GM21447 (cell line): ENCODE measurements around the gene GPR137B.
"Not testable (repeated sequence)": the region's sequence is repeated elsewhere in the genome, so short reads cannot be mapped to it uniquely, and the experiment has no call there.

Source experiments
- ATAC-seq: cut with Tn5 transposase; IDR thresholded peaks from one replicate; pipeline ENCODE4 v1.9.1; 2021; ENCODE audit not compliant: unreplicated experiment

The GPR137B gene

GRCh38 chr1:236186471-236186870 is 44.1 kb downstream of the GPR137B start:
- ATAC-seq: not testable (repeated sequence)

GRCh38 chr1:236188084-236188483 is 45.7 kb downstream of the GPR137B start:
- ATAC-seq: not testable (repeated sequence)

- ATAC-seq: no peak
Observed at GRCh38 chr1:236193184-236193583, 50.8 kb downstream of the GPR137B start.

- no peak for ATAC-seq
Observed at GRCh38 chr1:236200925-236201324, 58.6 kb downstream of the GPR137B start.

GRCh38 chr1:236201786-236202185 is 59.4 kb downstream of the GPR137B start:
- no peak for ATAC-seq

GRCh38 chr1:236204039-236204438 is 61.7 kb downstream of the GPR137B start:
- ATAC-seq: no peak

- no peak for ATAC-seq
Observed at GRCh38 chr1:236204656-236205055, 62.3 kb downstream of the GPR137B start.

- no peak for ATAC-seq
Observed at GRCh38 chr1:236206548-236206947, 64.2 kb downstream of the GPR137B start.

GRCh38 chr1:236207121-236207520 is 64.8 kb downstream of the GPR137B start:
- no peak for ATAC-seq

GRCh38 chr1:236207569-236207968 is 65.2 kb downstream of the GPR137B start:
- ATAC-seq: no peak

GRCh38 chr1:236209185-236209584 is 66.8 kb downstream of the GPR137B start:
- no peak for ATAC-seq

GRCh38 chr1:236209713-236210112 is 67.4 kb downstream of the GPR137B start:
- ATAC-seq: no peak

- no peak for ATAC-seq
Observed at GRCh38 chr1:236211815-236212214, 69.5 kb downstream of the GPR137B start.

- ATAC-seq: no peak
Observed at GRCh38 chr1:236213534-236213933, 71.2 kb downstream of the GPR137B start.

GRCh38 chr1:236214761-236215160 is 72.4 kb downstream of the GPR137B start:
- ATAC-seq: no peak

- no peak for ATAC-seq
Observed at GRCh38 chr1:236220473-236220872, 78.1 kb downstream of the GPR137B start.

- ATAC-seq: no peak
Observed at GRCh38 chr1:236222632-236223031, 80.3 kb downstream of the GPR137B start.

GRCh38 chr1:236228411-236228810 is 86.1 kb downstream of the GPR137B start:
- ATAC-seq: no peak

- ATAC-seq: no peak
Observed at GRCh38 chr1:236235116-236235515, 92.8 kb downstream of the GPR137B start.

GRCh38 chr1:236239092-236239585 is 96.8 kb downstream of the GPR137B start:
- no peak for ATAC-seq

- no peak for ATAC-seq
Observed at GRCh38 chr1:236240675-236241074, 98.3 kb downstream of the GPR137B start.

GRCh38 chr1:236242568-236242967 is 100.2 kb downstream of the GPR137B start:
- no peak for ATAC-seq

GRCh38 chr1:236247286-236247685 is 104.9 kb downstream of the GPR137B start:
- no peak for ATAC-seq

GRCh38 chr1:236251587-236251986 is 109.2 kb downstream of the GPR137B start:
- ATAC-seq: no peak
